GM12891 (cell line): ENCODE measurements around the gene GNG11.

Source experiments
- PAX5 ChIP-seq: IDR thresholded peaks from 2 replicates; pipeline ENCODE4 v1.6.1; 2011; ENCODE audit warnings: low read length, moderate library complexity, mild to moderate bottlenecking; ENCODE audit not compliant: insufficient read depth, severe bottlenecking
- POLR2A ChIP-seq: IDR thresholded peaks from 2 replicates; pipeline ENCODE4 v1.6.1; 2011; ENCODE audit warnings: low read depth, low read length, control low read depth
- POLR2AphosphoS5 ChIP-seq: IDR thresholded peaks from 2 replicates; pipeline ENCODE4 v1.6.1; 2011; ENCODE audit warnings: low read depth, low read length, control low read depth
- POU2F2 ChIP-seq: IDR thresholded peaks from 2 replicates; pipeline ENCODE4 v1.6.1; 2011; ENCODE audit warnings: low read depth, mild to moderate bottlenecking, control low read depth, low read length, moderate library complexity
- SPI1 ChIP-seq: IDR thresholded peaks from 2 replicates; pipeline ENCODE4 v1.6.1; 2011; ENCODE audit warnings: low read depth, low read length, control low read depth
- TAF1 ChIP-seq: IDR thresholded peaks from 2 replicates; pipeline ENCODE4 v1.6.1; 2011; ENCODE audit warnings: low read depth, low read length, control low read depth

GRCh38 chr7:93882468-93882867, 39.1 kb upstream of the GNG11 start:
- no peak for TF ChIP-seq POLR2A
- no peak for TF ChIP-seq TAF1
- no peak for TF ChIP-seq POLR2AphosphoS5
- no peak for TF ChIP-seq POU2F2
- TF ChIP-seq SPI1 = no peak
- TF ChIP-seq PAX5 = no peak
